HepG2 (cell line): Measurements from ENCODE around the gene MAP1LC3B. TPM values are rescaled to one million over a fixed set of nuclear protein-coding genes. Genes with fewer than 3 reads are reported as not detected.

Experiments used
- CAMTA2 ChIP-seq: sonication (generic); formaldehyde crosslinking; IDR thresholded peaks from 2 replicates; pipeline ENCODE4 v1.4.0; 2020; ENCODE audit warnings: mild to moderate bottlenecking, missing genetic modification reagents, borderline replicate concordance
- CC2D1A ChIP-seq: sonication (generic); formaldehyde crosslinking; IDR thresholded peaks from 2 replicates; pipeline ENCODE4 v1.8.1; 2023; ENCODE audit warnings: mild to moderate bottlenecking, missing genetic modification reagents
- DRAP1 ChIP-seq: IDR thresholded peaks from 2 replicates; pipeline ENCODE4 v1.6.1; 2016; ENCODE audit warnings: missing genetic modification reagents, missing compliant biosample characterization
- GATAD1 ChIP-seq: IDR thresholded peaks from 2 replicates; pipeline ENCODE4 v1.6.1; 2016; ENCODE audit warnings: missing genetic modification reagents, missing compliant biosample characterization
- HCFC1 ChIP-seq: fragments of 150-350 bp; IDR thresholded peaks from 2 replicates; pipeline ENCODE4 v1.6.1; 2014; ENCODE audit warnings: low read depth, low read length
- HMGA1 ChIP-seq: sonication (generic); formaldehyde crosslinking; conservative IDR thresholded peaks from 2 replicates; pipeline ENCODE4 v1.4.0; 2020; ENCODE audit warnings: missing genetic modification reagents
- RAD21 ChIP-seq: fragments of 450-650 bp; formaldehyde crosslinking; IDR thresholded peaks from 2 replicates; pipeline ENCODE4 v1.5.0; 2020; ENCODE audit warnings: mild to moderate bottlenecking
- SP2 ChIP-seq: sonication (generic); formaldehyde crosslinking; IDR thresholded peaks from 2 replicates; pipeline ENCODE4 v1.5.1; 2020; ENCODE audit warnings: mild to moderate bottlenecking, missing genetic modification reagents
- THYN1 ChIP-seq: sonication (generic); formaldehyde crosslinking; IDR thresholded peaks from 2 replicates; pipeline ENCODE4 v1.8.1; 2023; ENCODE audit warnings: low read depth, mild to moderate bottlenecking, moderate library complexity, missing genetic modification reagents, borderline replicate concordance
- TIGD3 ChIP-seq: sonication (generic); formaldehyde crosslinking; IDR thresholded peaks from 2 replicates; pipeline ENCODE4 v1.5.1; 2020; ENCODE audit warnings: mild to moderate bottlenecking, missing genetic modification reagents, borderline replicate concordance
- ZBTB21 ChIP-seq: sonication (generic); formaldehyde crosslinking; IDR thresholded peaks from 2 replicates; pipeline ENCODE4 v1.4.0; 2020; ENCODE audit warnings: missing genetic modification reagents
- ZBTB40 ChIP-seq, 2 experiments: fragments of 450-650 bp in 1 of 2; sonication (generic) in 1 of 2; formaldehyde crosslinking in 1 of 2; IDR thresholded peaks; 2 replicates each; pipeline versions ENCODE4 v1.6.1 to v1.8.0; 2016 to 2022; ENCODE audit warnings: antibody characterized with exemption in 1 of 2, mild to moderate bottlenecking in 1 of 2, missing genetic modification reagents in 1 of 2
- ZFY ChIP-seq: sonication (generic); formaldehyde crosslinking; IDR thresholded peaks from 2 replicates; pipeline ENCODE4 v1.4.0; 2020; ENCODE audit warnings: missing genetic modification reagents
- ZGPAT ChIP-seq: IDR thresholded peaks from 2 replicates; pipeline ENCODE4 v1.6.1; 2016; ENCODE audit warnings: mild to moderate bottlenecking
- ZNF143 ChIP-seq: sonication (generic); formaldehyde crosslinking; IDR thresholded peaks from 2 replicates; pipeline ENCODE4 v1.4.0; 2020; ENCODE audit warnings: missing genetic modification reagents
- ZNF3 ChIP-seq: IDR thresholded peaks from 2 replicates; pipeline ENCODE4 v1.7.0; 2017; ENCODE audit warnings: inconsistent platforms
- ZNF484 ChIP-seq: sonication (generic); formaldehyde crosslinking; IDR thresholded peaks from 2 replicates; pipeline ENCODE4 v1.5.1; 2020; ENCODE audit warnings: mild to moderate bottlenecking, low read depth, missing genetic modification reagents, borderline replicate concordance
- ZNF550 ChIP-seq: sonication (generic); formaldehyde crosslinking; IDR thresholded peaks from 2 replicates; pipeline ENCODE4 v1.4.0; 2020; ENCODE audit warnings: mild to moderate bottlenecking, missing genetic modification reagents, borderline replicate concordance
- polyA plus RNA-seq, 8 experiments: library from polyadenylated mRNA; depleted of rRNA in 3 of 8; stranded (reverse) in 7 of 8; unstranded in 1 of 8; fragments of >200 nt; fragmentation: Illumina TruSeq in 4 of 8; extraction: Trizol in 4 of 8; gene quantifications; 2 replicates each; pipeline versions ENCODE4 v1.2.1 to v1.2.3, GENCODE V29; 2011 to 2016; ENCODE audit warnings: low read depth in 4 of 8, missing spikeins in 1 of 8, mixed read lengths in 1 of 8; ENCODE audit not compliant: insufficient read depth in 1 of 8
- total RNA-seq, 5 experiments: library from RNA; depleted of rRNA; stranded (reverse); fragments of >200 nt; fragmentation: Illumina TruSeq; extraction: Trizol; gene quantifications; 2 replicates each; pipeline ENCODE4 v1.2.3, GENCODE V29; 2016; ENCODE audit warnings: low read depth in 1 of 5

MAP1LC3B gene
- total and polyA plus RNA-seq, 2 of the 13 experiments (the other 11 are each of a cell fraction or from before 2014, with no cell fraction given) = 15.7 to 37.4 TPM

- no peak for TF ChIP-seq ZBTB40 (IDR thresholded peaks at IDR 0.05)
- TF ChIP-seq ZBTB40 (CRISPR knock-in tag; IDR thresholded peaks at IDR 0.05) = no peak; the same call in 1 of the 2 replicates
- no peak; the same call in 1 of the 2 replicates for TF ChIP-seq ZNF3 (CRISPR knock-in tag)
- no peak; the same call in 1 of the 2 replicates for TF ChIP-seq ZNF143 (CRISPR knock-in tag)
- TF ChIP-seq ZNF550 (CRISPR knock-in tag) = peak; percentile 94; the same call in 1 of the 2 replicates
- TF ChIP-seq RAD21 = no peak; the same call in none of the 2 replicates
- no peak for TF ChIP-seq THYN1 (CRISPR knock-in tag)
- TF ChIP-seq HCFC1 = peak; percentile 23; the same call in 1 of the 2 replicates
- TF ChIP-seq GATAD1 = peak; percentile 67
- no peak for TF ChIP-seq ZNF484 (CRISPR knock-in tag)
- peak; percentile 98 for TF ChIP-seq ZGPAT (CRISPR knock-in tag)
- TF ChIP-seq ZFY (CRISPR knock-in tag) = peak; percentile 36
- peak; percentile 76 for TF ChIP-seq ZBTB21
- no peak for TF ChIP-seq SP2 (CRISPR knock-in tag)
- TF ChIP-seq DRAP1 (CRISPR knock-in tag) = peak; percentile 81
- no peak for TF ChIP-seq CC2D1A (CRISPR knock-in tag)
- no peak for TF ChIP-seq HMGA1 (CRISPR knock-in tag)
- 0 out of 2 replicates have a peak, but pooled peaks have one; percentile 58 for TF ChIP-seq TIGD3 (CRISPR knock-in tag)
- TF ChIP-seq CAMTA2 (CRISPR knock-in tag) = no peak
These were observed 8.5 kb upstream of the MAP1LC3B start, which contains the start of gene FBXO31 (continued) for GRCh38 chr16:87383505-87384161.
